Neural cell (in vitro differentiated cells): ENCODE results near the gene PLD3. TPM values are rescaled to one million over a fixed set of nuclear protein-coding genes. Genes with fewer than 3 reads are reported as not detected.

Experiments
- H2AFZ ChIP-seq: fragments of 200-600, 300-800 bp; sonication (generic), shearing (Covaris generic); 2 replicates; pipeline ENCODE4 v1.6.0; 2014; ENCODE audit warnings: low read depth, mild to moderate bottlenecking, antibody characterized with exemption, low read length, moderate library complexity
- H3F3A ChIP-seq: fragments of 200-600 bp; shearing (Covaris generic); 2 replicates; pipeline ENCODE4 v1.6.1; 2016; ENCODE audit warnings: mild to moderate bottlenecking, moderate library complexity, mixed read lengths, antibody characterized with exemption, low read length; ENCODE audit not compliant: insufficient read depth, poor library complexity, severe bottlenecking
- H3K27ac ChIP-seq: fragments of 200-600, 300-800 bp; sonication (generic), shearing (Covaris generic); 2 replicates; pipeline ENCODE4 v1.5.1; 2014; ENCODE audit warnings: mild to moderate bottlenecking, low read length, moderate library complexity
- H3K27me3 ChIP-seq: fragments of 300-800, 200-600 bp; sonication (generic), shearing (Covaris generic); 2 replicates; pipeline ENCODE4 v1.6.0; 2014; ENCODE audit warnings: mild to moderate bottlenecking, low read depth, low read length, moderate library complexity; ENCODE audit not compliant: insufficient read depth
- H3K36me3 ChIP-seq: fragments of 300-800, 200-600 bp; sonication (generic), shearing (Covaris generic); 2 replicates; pipeline ENCODE4 v1.5.1; 2014; ENCODE audit warnings: mild to moderate bottlenecking, antibody characterized with exemption, low read length, moderate library complexity; ENCODE audit not compliant: insufficient read depth
- H3K4me2 ChIP-seq: fragments of 300-800, 200-600 bp; sonication (generic), shearing (Covaris generic); 2 replicates; pipeline ENCODE4 v1.6.0; 2014; ENCODE audit warnings: mild to moderate bottlenecking, low read length
- H3K4me3 ChIP-seq: fragments of 300-800, 200-600 bp; sonication (generic), shearing (Covaris generic); 2 replicates; pipeline ENCODE4 v1.5.1; 2014; ENCODE audit warnings: mild to moderate bottlenecking, low read length, moderate library complexity
- H3K79me2 ChIP-seq: fragments of 200-600 bp; shearing (Covaris generic); replicated peaks from 2 replicates; pipeline ENCODE4 v1.6.0; 2014; ENCODE audit warnings: mild to moderate bottlenecking, low read length, moderate library complexity; ENCODE audit not compliant: insufficient read depth
- H3K9ac ChIP-seq: fragments of 300-800, 200-600 bp; sonication (generic), shearing (Covaris generic); 2 replicates; pipeline ENCODE4 v1.6.1; 2016; ENCODE audit warnings: mild to moderate bottlenecking, low read length, mixed read lengths
- H3K9me2 ChIP-seq: fragments of 200-600 bp; shearing (Covaris generic); 2 replicates; pipeline ENCODE4 v1.6.1; 2016; ENCODE audit warnings: mild to moderate bottlenecking, low read length, mixed read lengths; ENCODE audit not compliant: insufficient read depth
- H3K9me3 ChIP-seq: fragments of 200-600, 300-800 bp; sonication (generic), shearing (Covaris generic); 2 replicates; pipeline ENCODE4 v1.6.1; 2016; ENCODE audit warnings: mild to moderate bottlenecking, mixed run types, low read length, moderate library complexity, mixed read lengths
- H4K20me1 ChIP-seq: fragments of 200-600 bp; shearing (Covaris generic); 2 replicates; pipeline ENCODE4 v1.6.1; 2016; ENCODE audit warnings: mild to moderate bottlenecking, mixed run types; ENCODE audit not compliant: insufficient read depth
- CTCF ChIP-seq: fragments of 450-650 bp; IDR thresholded peaks from 2 replicates; pipeline ENCODE4 v1.5.1; 2014; ENCODE audit warnings: antibody characterized with exemption, mild to moderate bottlenecking, moderate library complexity; ENCODE audit not compliant: poor library complexity, severe bottlenecking
- EP300 ChIP-seq: fragments of 450-650 bp; conservative IDR thresholded peaks from 2 replicates; pipeline ENCODE4 v1.6.1; 2014; ENCODE audit warnings: antibody characterized with exemption, mild to moderate bottlenecking, moderate library complexity; ENCODE audit not compliant: poor library complexity, severe bottlenecking
- EZH2 ChIP-seq: fragments of 200-600, 300-800 bp; shearing (Covaris generic), sonication (generic); IDR thresholded peaks from 2 replicates; pipeline ENCODE4 v1.6.1; 2014; ENCODE audit warnings: antibody characterized with exemption, low read length, borderline replicate concordance, mild to moderate bottlenecking; ENCODE audit not compliant: insufficient read depth, poor library complexity, severe bottlenecking
- MXI1 ChIP-seq: fragments of 450-650 bp; conservative IDR thresholded peaks from 2 replicates; pipeline ENCODE4 v1.6.1; 2014; ENCODE audit warnings: antibody characterized with exemption, mild to moderate bottlenecking; ENCODE audit not compliant: poor library complexity, severe bottlenecking
- POLR2AphosphoS5 ChIP-seq: IDR thresholded peaks from 2 replicates; pipeline ENCODE4 v1.6.1; 2012
- RAD21 ChIP-seq: fragments of 450-650 bp; conservative IDR thresholded peaks from 2 replicates; pipeline ENCODE4 v1.6.1; 2014; ENCODE audit warnings: antibody characterized with exemption, mild to moderate bottlenecking, moderate library complexity
- REST ChIP-seq: IDR thresholded peaks from 2 replicates; pipeline ENCODE4 v1.6.1; 2012; ENCODE audit warnings: borderline replicate concordance
- SMC3 ChIP-seq: fragments of 450-650 bp; conservative IDR thresholded peaks from 2 replicates; pipeline ENCODE4 v1.6.1; 2014; ENCODE audit warnings: antibody characterized with exemption, mild to moderate bottlenecking, moderate library complexity; ENCODE audit not compliant: poor library complexity
- TAF1 ChIP-seq: IDR thresholded peaks from 2 replicates; pipeline ENCODE4 v1.6.1; 2012; ENCODE audit warnings: low read depth
- polyA plus RNA-seq: library from polyadenylated mRNA; depleted of rRNA; stranded (reverse); fragments of >200 nt; gene quantifications from 2 replicates; pipeline ENCODE4 v1.2.3, GENCODE V29; 2014

Gene PLD3
- polyA plus RNA-seq, 1 donor from 2014 or later, result 426 TPM

- Histone ChIP-seq H4K20me1 (no peaks in the 10 kb centered on the region), H3K9me2 (no peaks in the 10 kb centered on the region), H3K27me3 (no peaks in the 10 kb centered on the region), H3K4me3 (no peak overlapping the region), H2AFZ (no peak overlapping the region), H3K36me3 (peaks cover under 1% of the 10 kb centered on the region), H3K79me2 (no peaks in the 10 kb centered on the region), H3K27ac (no peak overlapping the region), H3K9me3 (no peaks in the 10 kb centered on the region), H3K9ac (no peak overlapping the region), H3K4me2 (no peak overlapping the region), H3F3A (no peaks in the 10 kb centered on the region)
- TF ChIP-seq REST (no peak), EP300 (no peak), TAF1 (no peak), CTCF (no peak), SMC3 (no peak), EZH2 (no peak), POLR2AphosphoS5 (no peak), MXI1 (no peak), RAD21 (no peak)
Measured at GRCh38 chr19:40379446-40380198, 31.1 kb downstream of the PLD3 start.

- no peak overlapping the region for H3K27ac ChIP-seq
- no peaks in the 10 kb centered on the region for H4K20me1 ChIP-seq
- no peak overlapping the region for H2AFZ ChIP-seq
- no peaks in the 10 kb centered on the region for H3K79me2 ChIP-seq
- H3K9ac ChIP-seq, result no peak overlapping the region
- H3K4me3 ChIP-seq, result no peak overlapping the region
- H3K4me2 ChIP-seq, result no peak overlapping the region
- no peaks in the 10 kb centered on the region for H3K9me3 ChIP-seq
- no peaks in the 10 kb centered on the region for H3K27me3 ChIP-seq
- H3F3A ChIP-seq, result no peaks in the 10 kb centered on the region
- no peaks in the 10 kb centered on the region for H3K9me2 ChIP-seq
- H3K36me3 ChIP-seq, result no peaks in the 10 kb centered on the region
- TF ChIP-seq EZH2, result no peak
- TF ChIP-seq RAD21, result no peak
- no peak for TF ChIP-seq MXI1
- TF ChIP-seq REST, result no peak
- no peak for TF ChIP-seq EP300
- TF ChIP-seq CTCF, result no peak
- TF ChIP-seq TAF1, result no peak
- no peak for TF ChIP-seq SMC3
- no peak for TF ChIP-seq POLR2AphosphoS5
Measured at GRCh38 chr19:40380199-40381037, 31.9 kb downstream of the PLD3 start.
